GM19467 (cell line): ENCODE data around the gene BAZ1A.

Source experiments
- ATAC-seq: cut with Tn5 transposase; IDR thresholded peaks from one replicate; pipeline ENCODE4 v1.9.1; 2021; ENCODE audit warnings: mild to moderate bottlenecking, moderate library complexity; ENCODE audit not compliant: unreplicated experiment

Gene BAZ1A

GRCh38 chr14:34875031-34875922 lies at the start of gene BAZ1A:
Gene BAZ1A, minus strand, starts transcription at chr14:34875360. Its CDS starts 756 bp downstream, at chr14:34874604.
- peak; percentile 42 for ATAC-seq

GRCh38 chr14:34920339-34920738 lies 45.2 kb upstream of the BAZ1A start:
- no peak for ATAC-seq

- ATAC-seq, result no peak
Observed at GRCh38 chr14:34913619-34914018, 38.5 kb upstream of the BAZ1A start.

- ATAC-seq, result no peak
Observed at GRCh38 chr14:34912966-34913365, 37.8 kb upstream of the BAZ1A start.

- ATAC-seq, result no peak
Observed at GRCh38 chr14:34912182-34912581, 37.0 kb upstream of the BAZ1A start.

- ATAC-seq, result no peak
Observed at GRCh38 chr14:34911209-34912150, 36.3 kb upstream of the BAZ1A start.

GRCh38 chr14:34906287-34906686 lies 31.1 kb upstream of the BAZ1A start:
- no peak for ATAC-seq

- ATAC-seq, result no peak
Observed at GRCh38 chr14:34895277-34895676, 20.1 kb upstream of the BAZ1A start.

- ATAC-seq, result no peak
Observed at GRCh38 chr14:34890937-34891336, 15.8 kb upstream of the BAZ1A start.

- no peak for ATAC-seq
Observed at GRCh38 chr14:34888186-34888585, 13.0 kb upstream of the BAZ1A start.

GRCh38 chr14:34883954-34884353 lies 8.8 kb upstream of the BAZ1A start:
- no peak for ATAC-seq

GRCh38 chr14:34874386-34875030 lies 652 bp downstream of the BAZ1A start:
- peak; percentile 23 for ATAC-seq

- peak; percentile 62 for ATAC-seq
Observed at GRCh38 chr14:34873589-34874385, 1.4 kb downstream of the BAZ1A start.

GRCh38 chr14:34872822-34873588 lies 2.2 kb downstream of the BAZ1A start:
- no peak for ATAC-seq

GRCh38 chr14:34867199-34867598 lies 8.0 kb downstream of the BAZ1A start:
- ATAC-seq, result no peak

GRCh38 chr14:34865889-34866574 lies 9.1 kb downstream of the BAZ1A start:
- no peak for ATAC-seq

- ATAC-seq, result no peak
Observed at GRCh38 chr14:34863844-34864243, 11.3 kb downstream of the BAZ1A start.

- ATAC-seq, result no peak
Observed at GRCh38 chr14:34858765-34859164, 16.4 kb downstream of the BAZ1A start.
